Stomach (tissue), 4 donors: ENCODE data around the gene MTMR3.

Experiments
- CTCF ChIP-seq, 7 experiments: fragments of 450-650 bp in 4 of 7; fragments of 200-600 bp in 3 of 7; sonication (generic) in 3 of 7; IDR thresholded peaks; one replicate each; pipeline ENCODE4 v1.5.1; 2016 to 2019; ENCODE audit warnings: antibody characterized with exemption in 7 of 7, control low read depth in 2 of 7, mild to moderate bottlenecking in 1 of 7
- POLR2A ChIP-seq, 4 donors: fragments of 450-650 bp; IDR thresholded peaks; one replicate each; pipeline ENCODE4 v1.6.1; 2016; ENCODE audit warnings: antibody characterized with exemption in 4 of 4, control low read depth in 2 of 4, mild to moderate bottlenecking in 1 of 4, moderate library complexity in 1 of 4
- POLR2AphosphoS5 ChIP-seq, 3 donors: sonication (generic); formaldehyde crosslinking; IDR thresholded peaks; one replicate each; pipeline ENCODE4 v1.6.1; 2016; ENCODE audit warnings: antibody characterized with exemption in 3 of 3

- TF ChIP-seq CTCF (IDR thresholded peaks at IDR 0.05): no peak
- TF ChIP-seq POLR2A (IDR thresholded peaks at IDR 0.05): no peak
- no peak for TF ChIP-seq POLR2AphosphoS5 (IDR thresholded peaks at IDR 0.05)
Observed at GRCh38 chr22:29870574-29870973, 12.4 kb upstream of the MTMR3 start.
